Measurements from ENCODE around the gene APOBEC2. TPM values are rescaled to one million over a fixed set of nuclear protein-coding genes. Genes with fewer than 3 reads are reported as not detected.

The APOBEC2 gene
- total and polyA plus RNA-seq, 2 of the 13 experiments (the other 11 are each of a cell fraction or from before 2014, with no cell fraction given), result 0.09 TPM; not detected in 1

DNA sequence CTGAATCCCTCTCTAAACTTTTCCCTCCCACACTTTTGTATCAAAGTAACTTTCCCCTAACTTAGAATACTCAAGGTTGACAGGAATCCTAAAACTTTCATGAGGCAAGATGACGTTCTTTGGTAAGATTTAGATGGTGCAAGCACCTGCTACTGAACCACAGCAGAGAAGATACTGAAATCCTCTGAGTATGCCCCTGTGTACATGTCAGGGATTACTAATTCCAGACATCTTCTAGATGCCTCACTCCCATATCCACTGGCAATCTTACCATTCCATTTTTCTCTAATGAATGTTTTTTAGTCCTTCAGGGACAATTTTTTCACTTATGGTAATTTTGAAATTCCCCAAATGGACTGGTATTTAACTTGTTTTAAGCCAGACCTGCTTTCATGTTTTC is 9.1 kb downstream of the APOBEC2 start:
- no peak overlapping the region for H3K4me2 ChIP-seq (ENCODE audit: low read depth, low read length)
- H3K27me3 ChIP-seq (ENCODE audit: control insufficient read depth in 1 of 2, insufficient read depth in 2 of 2, low read length in 2 of 2), result no peaks in the 10 kb centered on the region
- no peak for ATAC-seq
- in situ Hi-C loops (cut with HindIII; ENCODE audit: extremely low pct_ligation_motif_present, low pct_unique_long_range_greater_than_20kb) (no loop called here), intact Hi-C loops (cut with micrococcal nuclease; ENCODE audit: unreplicated experiment) (loop anchor here (10.0 kb wide), 1 partner anchor 737 kb away; no protein-coding TSS in a partner anchor)
- WGBS (ENCODE audit: low lambda C conversion rate), result 96% methylated on average over 1 of the region's 1 CpG
- H3K9ac ChIP-seq (ENCODE audit: insufficient read depth, low read depth, low read length), result no peak overlapping the region
- H3K79me2 ChIP-seq (ENCODE audit: insufficient read depth, low read length), result no peaks in the 10 kb centered on the region
- H3K4me3 ChIP-seq (replicated peaks in 1 of 3; ENCODE audit: insufficient read depth in 1 of 3, low read depth in 2 of 3, low read length in 3 of 3), result no peak overlapping the region
- no peak for FAIRE-seq
- DNase-seq (ENCODE audit: low spot score), result no peak
- BruUV-seq (replicated peaks), result no TSS peak
- H2AFZ ChIP-seq (ENCODE audit: low read length), result no peak overlapping the region
- H3K4me1 ChIP-seq (ENCODE audit: insufficient read depth, low read length), result peaks cover 74% of the 10 kb centered on the region
- H3K27ac ChIP-seq (ENCODE audit: extremely low read length, insufficient read depth, low read length), result no peak overlapping the region
- H3K9me3 ChIP-seq (ENCODE audit: low read length), result no peaks in the 10 kb centered on the region
- TF ChIP-seq HOXA3 (CRISPR knock-in tag; IDR thresholded peaks at IDR 0.05) (no peak), GABPB1 (CRISPR knock-in tag; IDR thresholded peaks at IDR 0.05) (no peak), AGO2 (optimal IDR thresholded peaks at IDR 0.05; ENCODE audit: low read depth, low read length) (no peak), SNAI1 (CRISPR knock-in tag; IDR thresholded peaks at IDR 0.05; ENCODE audit: borderline replicate concordance) (no peak), KLF12 (CRISPR knock-in tag; IDR thresholded peaks at IDR 0.05; ENCODE audit: borderline replicate concordance) (no peak), MTA3 (CRISPR knock-in tag; IDR thresholded peaks at IDR 0.05) (no peak), HDAC6 (IDR thresholded peaks at IDR 0.05; ENCODE audit: low read depth, low read length) (no peak), SRSF4 (IDR thresholded peaks at IDR 0.05; ENCODE audit: low read depth, low read length, poor library complexity, severe bottlenecking) (no peak)
- TF ChIP-seq, protein P1, sequence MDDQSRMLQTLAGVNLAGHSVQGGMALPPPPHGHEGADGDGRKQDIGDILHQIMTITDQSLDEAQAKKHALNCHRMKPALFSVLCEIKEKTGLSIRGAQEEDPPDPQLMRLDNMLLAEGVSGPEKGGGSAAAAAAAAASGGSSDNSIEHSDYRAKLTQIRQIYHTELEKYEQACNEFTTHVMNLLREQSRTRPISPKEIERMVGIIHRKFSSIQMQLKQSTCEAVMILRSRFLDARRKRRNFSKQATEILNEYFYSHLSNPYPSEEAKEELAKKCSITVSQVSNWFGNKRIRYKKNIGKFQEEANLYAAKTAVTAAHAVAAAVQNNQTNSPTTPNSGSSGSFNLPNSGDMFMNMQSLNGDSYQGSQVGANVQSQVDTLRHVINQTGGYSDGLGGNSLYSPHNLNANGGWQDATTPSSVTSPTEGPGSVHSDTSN (CRISPR knock-in tag; IDR thresholded peaks at IDR 0.05; ENCODE audit: borderline replicate concordance), result no peak
- ChIA-PET CTCF (ENCODE audit: low intra/inter-chr PET ratio, low total read pairs) (no interaction called here), POLR2A (no interaction called here)
- H4K20me1 ChIP-seq (ENCODE audit: insufficient read depth, low read length), result no peaks in the 10 kb centered on the region
- peaks cover 6 to 7% of the 10 kb centered on the region in 2 experiments; a peak in 4 of 5 replicates for H3K36me3 ChIP-seq (replicated peaks in 1 of 2; ENCODE audit: control insufficient read depth in 1 of 2, insufficient read depth in 2 of 2, low read length in 2 of 2)
